ENCODE data around the gene OTOG.

The OTOG gene

GRCh38 chr11:17590463-17590862, 43.4 kb downstream of the OTOG start:
- H3K4me3 ChIP-seq (ENCODE audit: low read length): no peak overlapping the region
- DNase-seq (ENCODE audit: low read depth): no peak

DNA sequence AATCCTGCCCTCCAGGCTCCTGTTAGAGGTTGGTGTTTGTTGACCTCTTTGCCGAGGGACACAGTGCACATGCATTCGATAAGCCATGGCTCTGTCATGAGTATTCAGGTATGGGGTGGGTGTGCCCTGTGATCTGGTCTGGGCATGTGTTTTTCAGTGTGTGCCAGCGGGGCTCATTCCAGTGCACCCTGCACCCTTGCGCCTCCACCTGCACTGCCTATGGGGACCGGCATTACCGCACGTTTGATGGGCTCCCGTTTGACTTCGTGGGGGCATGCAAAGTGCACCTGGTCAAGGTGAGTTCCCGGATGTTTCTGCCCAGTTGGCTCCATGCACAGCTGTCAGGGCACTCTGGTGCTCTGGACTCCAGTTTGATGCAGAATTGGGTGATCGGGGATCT, 44.2 kb downstream of the OTOG start:
- no peak for TF ChIP-seq CTCF (IDR thresholded peaks at IDR 0.05; ENCODE audit: insufficient read depth, low read depth, low read length, missing control alignments)
- DNase-seq (ENCODE audit: low read depth): no peak
- no peak overlapping the region for H3K4me3 ChIP-seq (ENCODE audit: low read length)

More at GRCh38 chr11:17590463-17590862, 43.4 kb downstream of the OTOG start:
- TF ChIP-seq CTCF (IDR thresholded peaks at IDR 0.05; ENCODE audit: insufficient read depth, low read depth, low read length, missing control alignments): no peak

DNA sequence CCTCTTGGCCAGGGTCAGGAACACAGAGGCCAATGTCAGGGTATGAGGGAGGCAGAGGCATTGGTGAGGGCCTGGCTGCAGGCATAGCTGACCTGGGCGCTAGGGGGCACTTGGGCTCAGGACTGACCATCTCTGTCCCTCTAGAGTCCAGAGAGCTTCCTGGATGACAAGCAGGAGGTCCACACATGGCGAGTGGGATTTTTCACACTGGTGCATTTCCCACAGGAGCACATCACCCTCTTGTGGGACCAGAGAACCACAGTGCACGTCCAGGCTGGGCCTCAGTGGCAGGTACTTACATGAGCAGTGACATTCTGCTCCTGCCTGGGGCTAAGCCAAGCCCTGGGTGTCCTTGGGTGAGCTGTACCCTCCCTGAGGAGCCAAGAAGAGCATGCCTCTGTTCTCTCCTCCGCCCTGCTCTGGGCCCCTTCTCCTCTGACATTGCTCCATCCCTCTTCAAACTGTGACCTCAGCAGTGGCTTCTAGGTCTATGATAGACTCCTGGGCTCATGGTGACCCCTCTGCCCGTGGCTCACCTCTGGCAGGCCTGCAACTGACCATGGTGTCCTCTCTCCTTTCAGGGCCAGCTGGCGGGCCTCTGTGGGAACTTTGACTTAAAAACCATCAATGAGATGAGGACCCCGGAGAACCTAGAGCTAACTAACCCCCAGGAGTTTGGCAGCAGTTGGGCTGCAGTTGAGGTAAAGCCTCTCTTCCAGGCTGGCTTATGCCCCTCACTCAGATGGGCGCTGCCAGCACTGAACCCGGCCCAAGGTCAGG, 46.6 kb downstream of the OTOG start:
- DNase-seq (ENCODE audit: low read depth): no peak
- H3K4me3 ChIP-seq (ENCODE audit: low read length): no peak overlapping the region
- TF ChIP-seq CTCF (IDR thresholded peaks at IDR 0.05; ENCODE audit: insufficient read depth, low read depth, low read length, missing control alignments): no peak

DNA sequence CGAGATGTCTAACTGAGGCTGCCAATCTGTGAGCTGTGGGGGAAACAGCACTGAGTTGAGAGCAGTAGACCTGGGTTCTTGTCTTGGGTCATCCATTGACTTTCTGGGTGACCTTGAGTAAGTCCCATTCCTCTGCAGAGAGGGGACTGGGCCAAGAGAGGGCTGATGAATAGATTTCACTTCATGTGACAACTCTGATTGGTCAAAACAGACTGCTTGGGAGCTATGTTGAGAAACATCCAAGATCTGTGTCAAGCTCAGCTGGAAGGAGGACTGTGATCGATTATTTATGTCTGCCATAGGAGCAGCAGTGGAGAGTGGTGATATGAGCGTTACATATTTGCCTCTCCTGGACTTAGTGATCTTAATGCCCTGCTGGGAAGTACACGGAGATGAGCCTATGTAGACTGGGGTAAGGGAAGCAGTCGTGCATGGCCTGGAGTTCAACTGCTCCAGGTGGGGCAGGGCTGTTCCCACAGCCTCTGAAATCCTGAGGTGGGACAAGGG, 47.7 kb downstream of the OTOG start:
- no peak for TF ChIP-seq CTCF (IDR thresholded peaks at IDR 0.05; ENCODE audit: insufficient read depth, low read depth, low read length, missing control alignments)
- DNase-seq (ENCODE audit: low read depth): no peak
- H3K4me3 ChIP-seq (ENCODE audit: low read length): no peak overlapping the region

- DNase-seq (ENCODE audit: low read depth): no peak
- no peak overlapping the region for H3K4me3 ChIP-seq (ENCODE audit: low read length)
- TF ChIP-seq CTCF (IDR thresholded peaks at IDR 0.05; ENCODE audit: insufficient read depth, low read depth, low read length, missing control alignments): no peak
Observed at GRCh38 chr11:17595526-17596309, 48.7 kb downstream of the OTOG start.

DNA sequence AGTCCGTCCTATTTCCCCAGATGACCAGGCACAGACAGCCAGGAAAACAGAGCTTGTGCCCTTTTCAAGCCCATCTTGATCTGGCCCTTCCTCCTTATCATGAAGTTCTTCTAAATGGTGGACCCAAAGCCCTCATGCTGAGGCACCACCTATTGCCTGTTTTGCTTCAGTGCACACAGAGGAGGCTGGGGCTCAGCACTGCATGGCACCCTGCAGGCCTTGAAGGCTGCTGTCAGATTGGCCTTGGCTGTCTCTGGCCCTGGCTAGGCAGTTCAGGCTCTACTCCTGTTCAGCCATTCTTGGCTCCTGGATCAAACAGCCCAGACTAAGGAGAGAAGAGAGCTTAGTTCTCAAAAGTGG, 49.2 kb downstream of the OTOG start:
- TF ChIP-seq CTCF (IDR thresholded peaks at IDR 0.05; ENCODE audit: insufficient read depth, low read depth, low read length, missing control alignments): no peak
- H3K4me3 ChIP-seq (ENCODE audit: low read length): no peak overlapping the region
- DNase-seq (ENCODE audit: low read depth): no peak
